SKM-1 (cell line): ENCODE measurements around the gene KIF3B.

Source experiments
- DNase-seq: peaks from one replicate; lab custom pipeline; 2025; ENCODE audit not compliant: unreplicated experiment; lab: John Stamatoyannopoulos, UW

The KIF3B gene

GRCh38 chr20:32277361-32278198, at the start of gene KIF3B:
KIF3B (plus strand) TSS chr20:32277651; CDS start chr20:32309778, 32,127 bp downstream.
- DNase-seq: peak; percentile 90

- DNase-seq: peak; percentile 86
Measured at GRCh38 chr20:32227744-32228688, 49.4 kb upstream of the KIF3B start.

- no peak for DNase-seq
Measured at GRCh38 chr20:32229251-32229747, 48.2 kb upstream of the KIF3B start.

GRCh38 chr20:32230707-32231106, 46.7 kb upstream of the KIF3B start:
- no peak for DNase-seq

GRCh38 chr20:32231245-32231644, 46.2 kb upstream of the KIF3B start:
- no peak for DNase-seq

GRCh38 chr20:32231847-32232246, 45.6 kb upstream of the KIF3B start:
- DNase-seq: peak; percentile 28

- no peak for DNase-seq
Measured at GRCh38 chr20:32232326-32232886, 45.0 kb upstream of the KIF3B start.

GRCh38 chr20:32233286-32233685, 44.2 kb upstream of the KIF3B start:
- DNase-seq: no peak

GRCh38 chr20:32234135-32234808, 43.2 kb upstream of the KIF3B start:
- peak; percentile 67 for DNase-seq

- DNase-seq: no peak
Measured at GRCh38 chr20:32235331-32236047, 42.0 kb upstream of the KIF3B start.

GRCh38 chr20:32236048-32236533, 41.4 kb upstream of the KIF3B start:
- no peak for DNase-seq

- no peak for DNase-seq
Measured at GRCh38 chr20:32236819-32237218, 40.6 kb upstream of the KIF3B start.

GRCh38 chr20:32237419-32237818, 40.0 kb upstream of the KIF3B start:
- DNase-seq: no peak

- no peak for DNase-seq
Measured at GRCh38 chr20:32238483-32239425, 38.7 kb upstream of the KIF3B start.

- DNase-seq: no peak
Measured at GRCh38 chr20:32240205-32240604, 37.2 kb upstream of the KIF3B start.

- DNase-seq: no peak
Measured at GRCh38 chr20:32241807-32242206, 35.6 kb upstream of the KIF3B start.

- no peak for DNase-seq
Measured at GRCh38 chr20:32244150-32244823, 33.2 kb upstream of the KIF3B start.

- DNase-seq: no peak
Measured at GRCh38 chr20:32244959-32245358, 32.5 kb upstream of the KIF3B start.
